SW480 (cell line): ENCODE measurements around the gene KIF3C.
"Not testable (repeated sequence)": the region's sequence is repeated elsewhere in the genome, so short reads cannot be mapped to it uniquely, and the experiment has no call there.

Experiments
- DNase-seq: peaks from one replicate; pipeline ENCODE4 v3.0.0-alpha.2; 2016; ENCODE audit warnings: low spot score

KIF3C gene

GRCh38 chr2:25982273-25982967, at the start of gene KIF3C:
Gene KIF3C, minus strand, starts transcription at chr2:25982497. Its CDS starts 580 bp downstream, at chr2:25981917.
- DNase-seq: peak; percentile 76

- not testable (repeated sequence) for DNase-seq
These were observed 45.8 kb upstream of the KIF3C start for GRCh38 chr2:26028083-26028482.

GRCh38 chr2:26025509-26025908, 43.2 kb upstream of the KIF3C start:
- no peak for DNase-seq

- DNase-seq: no peak
These were observed 42.0 kb upstream of the KIF3C start for GRCh38 chr2:26024260-26024659.

GRCh38 chr2:26020231-26020640, 37.9 kb upstream of the KIF3C start:
- DNase-seq: no peak

DNA sequence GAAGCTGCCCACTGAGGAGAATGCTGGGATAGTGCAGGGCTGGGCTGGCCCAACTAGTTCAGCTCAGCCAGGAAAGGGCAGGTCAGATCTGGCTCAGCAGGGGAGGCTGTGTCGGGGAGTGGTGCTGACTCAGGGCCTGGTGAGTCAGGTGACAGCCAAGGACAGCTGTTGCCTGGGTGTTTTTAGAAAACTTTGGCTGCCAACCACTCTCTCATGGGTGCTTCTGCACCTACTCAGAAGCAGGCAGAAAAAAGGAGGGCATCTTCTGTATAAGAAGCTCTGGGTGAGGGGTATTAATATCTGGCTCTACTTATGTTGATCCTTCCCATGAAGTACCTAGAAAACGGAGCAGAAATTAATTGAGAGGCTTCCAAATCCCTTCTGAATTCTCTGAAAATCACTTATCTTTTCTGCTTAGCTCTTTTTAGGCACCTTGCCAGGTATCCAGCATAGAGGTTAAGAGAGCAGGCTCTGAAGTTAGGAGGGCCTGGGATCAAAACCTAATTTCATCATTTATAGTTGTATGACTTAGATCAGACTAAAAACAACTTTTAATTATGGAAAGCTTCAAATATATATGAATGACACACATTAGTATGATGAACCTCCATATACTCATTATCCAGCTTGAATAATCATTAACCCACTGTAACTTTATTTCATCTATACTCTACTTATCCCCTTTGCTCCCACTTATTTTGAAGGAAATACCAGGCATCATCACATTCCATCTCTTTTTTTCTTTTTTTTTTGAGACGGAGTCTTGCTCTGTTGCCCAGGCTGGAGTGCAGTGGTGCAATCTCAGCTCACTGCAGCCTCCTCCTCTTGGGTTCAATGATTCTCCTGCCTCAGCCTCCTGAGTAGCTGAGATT, 36.1 kb upstream of the KIF3C start:
- DNase-seq: peak; percentile 80

DNA sequence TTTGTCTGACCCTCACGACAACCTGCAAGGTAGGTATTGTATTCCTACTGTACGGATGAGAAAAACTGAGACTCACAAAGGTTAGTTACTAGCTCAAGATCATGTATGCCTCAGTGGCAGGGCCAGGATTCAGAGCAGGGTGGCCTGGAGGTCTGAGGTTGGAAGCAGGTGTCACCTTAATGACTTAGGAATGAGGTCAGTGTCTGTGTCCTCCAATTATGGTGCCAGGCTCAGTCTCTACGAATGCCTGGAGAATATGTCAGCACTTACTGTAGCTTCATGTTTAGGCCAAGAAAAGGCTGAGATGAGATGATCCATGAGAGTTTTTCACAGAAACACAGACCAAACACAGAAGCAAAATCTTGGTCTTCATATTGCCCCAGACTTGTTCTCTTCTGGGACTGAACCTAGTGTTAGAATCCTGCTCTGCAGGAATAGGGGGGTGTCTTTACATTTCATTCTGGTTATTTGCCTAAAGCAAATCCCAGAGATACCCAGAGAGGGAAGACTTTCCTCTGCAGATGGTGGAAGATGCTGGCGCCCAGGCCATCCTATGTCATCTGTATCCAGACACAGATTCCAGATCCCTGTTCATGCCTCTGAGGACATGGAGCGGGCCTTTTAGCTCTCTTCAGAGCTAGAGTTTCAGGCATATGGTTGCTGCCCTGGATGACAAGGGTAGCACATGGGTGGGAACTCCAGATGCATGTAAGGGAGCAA, 35.3 kb upstream of the KIF3C start:
- DNase-seq: no peak

GRCh38 chr2:26016706-26017045, 34.4 kb upstream of the KIF3C start:
- DNase-seq: not testable (repeated sequence)

- no peak for DNase-seq
These were observed 33.9 kb upstream of the KIF3C start for GRCh38 chr2:26016012-26016705.

- no peak for DNase-seq
These were observed 31.4 kb upstream of the KIF3C start for GRCh38 chr2:26013668-26014067.

DNA sequence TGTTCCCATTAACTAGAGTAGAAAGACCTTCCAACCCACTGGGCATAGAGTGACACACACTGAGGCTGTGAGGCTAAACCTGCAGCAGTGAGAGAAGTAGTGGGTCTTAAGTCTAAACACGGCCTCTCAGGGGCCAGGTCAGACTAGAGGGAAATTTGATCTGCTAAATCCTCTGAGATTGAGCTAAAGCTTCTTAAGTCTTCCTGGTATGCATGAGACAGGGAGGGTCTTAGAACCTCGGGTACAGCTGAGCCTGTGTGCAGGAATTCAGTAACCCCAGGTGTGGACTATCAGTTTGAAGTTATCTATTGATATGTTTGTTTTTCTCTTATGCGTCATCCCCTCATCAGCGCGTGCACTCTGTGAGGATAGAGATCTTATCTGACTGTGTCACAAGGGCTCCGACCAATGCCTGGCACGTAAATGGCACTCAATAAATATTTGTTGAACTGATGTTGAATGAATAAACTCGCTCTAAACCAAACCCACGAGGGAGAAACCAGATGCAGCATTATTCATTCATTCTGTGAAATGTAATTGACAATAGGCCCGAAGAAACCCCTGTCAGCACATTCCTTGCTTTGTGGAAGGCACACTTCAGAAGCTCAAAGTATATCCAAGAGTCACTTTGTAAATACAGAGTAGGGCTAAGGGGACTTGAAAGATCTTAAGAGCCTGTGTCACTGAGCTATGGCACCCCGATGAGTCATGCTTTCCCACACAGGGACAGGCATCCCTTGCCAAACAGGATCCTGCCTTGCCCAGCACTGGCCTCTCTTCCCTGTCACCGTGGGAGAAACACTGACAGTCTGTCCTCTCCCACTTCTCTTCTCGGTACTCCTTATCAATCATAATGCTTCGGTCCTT, 29.9 kb upstream of the KIF3C start:
- DNase-seq: peak; percentile 91

GRCh38 chr2:26011609-26011989, 29.3 kb upstream of the KIF3C start:
- no peak for DNase-seq

GRCh38 chr2:26010943-26011342, 28.6 kb upstream of the KIF3C start:
- DNase-seq: no peak

DNA sequence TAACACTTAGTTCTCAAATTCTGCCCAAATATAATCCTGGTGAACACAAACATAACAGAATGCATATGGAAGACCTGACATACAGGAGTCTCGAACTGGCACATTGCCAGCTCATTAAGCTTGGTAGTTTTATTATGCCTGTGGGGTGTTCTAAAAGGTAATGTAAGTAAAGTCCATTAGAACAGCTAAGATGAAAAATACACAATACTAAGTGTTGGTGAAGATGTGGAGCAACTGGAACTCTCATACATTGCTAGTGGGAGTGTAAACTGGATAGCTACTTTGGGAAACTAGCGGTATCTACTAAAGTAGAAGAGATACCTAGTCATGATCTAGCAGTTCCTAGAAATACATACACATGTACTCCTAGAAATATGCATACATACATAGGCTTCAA, 27.3 kb upstream of the KIF3C start:
- DNase-seq: no peak

- peak; percentile 59 for DNase-seq
These were observed 26.7 kb upstream of the KIF3C start for GRCh38 chr2:26008851-26009566.

GRCh38 chr2:26008095-26008494, 25.8 kb upstream of the KIF3C start:
- no peak for DNase-seq

DNA sequence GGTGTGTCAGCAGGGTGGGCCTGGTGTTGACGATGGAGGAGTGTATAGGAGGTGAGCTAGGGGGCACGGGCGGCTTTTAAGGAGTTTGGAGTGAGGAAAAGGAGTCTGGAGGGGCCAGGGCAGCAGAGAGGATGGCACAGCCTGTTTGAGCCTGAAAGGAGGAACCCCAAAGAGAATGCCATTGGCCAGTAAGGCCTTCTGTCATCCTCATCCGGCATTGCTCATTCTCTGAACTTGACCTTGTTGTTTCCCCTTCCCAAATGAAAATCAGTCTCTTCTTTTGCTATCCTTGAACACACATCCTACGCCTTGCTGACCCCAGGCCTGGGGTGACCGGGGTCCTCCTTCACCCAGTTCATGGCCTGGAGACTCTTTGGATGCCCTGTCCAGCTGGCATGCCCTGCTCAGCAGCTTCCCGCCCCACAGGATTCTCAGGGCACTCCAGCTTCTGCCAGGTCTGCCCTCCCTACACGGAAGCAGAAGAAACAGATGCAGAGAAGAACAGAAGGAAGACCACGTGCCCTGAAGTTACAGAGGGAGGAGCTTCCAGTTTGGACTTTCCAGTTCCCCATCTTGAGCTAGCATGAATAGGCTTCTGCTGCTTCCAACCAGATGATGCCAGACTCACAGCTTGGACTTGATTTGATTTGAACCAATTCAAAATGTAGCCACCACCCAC, 20.5 kb upstream of the KIF3C start:
- no peak for DNase-seq

DNA sequence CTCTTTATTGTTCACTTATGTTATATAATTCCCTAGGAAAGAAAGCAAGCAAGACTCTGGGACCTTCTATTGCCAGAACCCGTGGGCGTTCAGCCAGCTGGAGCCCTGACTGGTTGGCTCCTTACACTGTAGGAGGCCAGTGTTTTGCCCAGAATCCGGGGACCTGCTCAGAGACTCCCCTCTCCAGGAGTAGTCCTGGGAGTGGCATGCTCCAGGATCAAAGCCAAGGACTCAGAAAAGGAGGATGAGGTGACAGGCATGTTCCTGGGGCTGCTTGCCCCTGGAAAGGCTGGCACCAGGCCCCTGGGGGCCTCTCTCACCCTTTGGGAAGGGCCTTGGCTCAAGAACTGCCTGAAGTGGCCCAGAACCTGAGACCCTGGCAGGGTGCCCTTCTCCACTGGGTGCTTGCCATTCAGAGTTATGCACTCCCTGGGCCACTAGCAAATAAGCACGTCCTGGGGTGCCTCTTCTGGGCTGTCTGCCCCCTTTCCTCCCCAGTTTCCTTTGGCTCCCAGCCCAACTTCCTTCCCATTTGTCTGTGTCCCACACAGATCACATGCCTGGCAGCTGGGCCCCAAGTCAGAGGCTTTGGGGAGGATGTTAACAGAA, 19.6 kb upstream of the KIF3C start:
- no peak for DNase-seq

- peak; percentile 69 for DNase-seq
These were observed 18.3 kb upstream of the KIF3C start for GRCh38 chr2:26000561-26001082.
